Heart left ventricle (tissue), 13 donors: Measurements from ENCODE around the gene NOP9.

ENCODE experiments used
- POLR2A ChIP-seq, 2 donors: fragments of 450-650 bp; IDR thresholded peaks; one replicate each; pipeline ENCODE4 v1.6.1; 2017; ENCODE audit warnings: antibody characterized with exemption in 2 of 2, mild to moderate bottlenecking in 2 of 2, moderate library complexity in 2 of 2
- TF ChIP-seq, protein P1 (sequence below), 12 donors: fragments of 200-600 bp; sonication (generic) in 4 of 12; IDR thresholded peaks; one replicate each; pipeline versions ENCODE4 v1.5.0 to v1.8.0; 2018 to 2022; ENCODE audit warnings: antibody characterized with exemption in 12 of 12, mild to moderate bottlenecking in 5 of 12
- donor health status: ischemic (EF 13 %, LVEDD 7.1; RV severe dilation, severe dysfunction).
- donor health status: DM: no; HTN: yes; CAD: no.
- donor health status: DM: no; HTN: no; CAD: no.
- donor health status: ischemic (EF 25% LVEDD 6.9; RV normal size, moderate dysfunction).
- donor health status: ischemic (EF 25% LVEDD 5.7; RV mildly dilated, moderate dysfunction).
- donor health status: ischemic (EF 35%, LVEDD 5.7; RV mildly dilated, moderate dysfunction).
- donor health status: nonischemic (EF 11% LVEDD 7.7; RV severe dilation, severe dysfunction).
- donor health status: DM: yes; HTN: yes; CAD: no.
- donor health status: PGD.
- donor health status: ischemic (EF 29% LVEDD 5.4; RV normal size, mild dysfunction).
- donor health status: nonischemic (EF 23%, LVEDD 6.1; RV moderate dilation, normal function).

DNA sequence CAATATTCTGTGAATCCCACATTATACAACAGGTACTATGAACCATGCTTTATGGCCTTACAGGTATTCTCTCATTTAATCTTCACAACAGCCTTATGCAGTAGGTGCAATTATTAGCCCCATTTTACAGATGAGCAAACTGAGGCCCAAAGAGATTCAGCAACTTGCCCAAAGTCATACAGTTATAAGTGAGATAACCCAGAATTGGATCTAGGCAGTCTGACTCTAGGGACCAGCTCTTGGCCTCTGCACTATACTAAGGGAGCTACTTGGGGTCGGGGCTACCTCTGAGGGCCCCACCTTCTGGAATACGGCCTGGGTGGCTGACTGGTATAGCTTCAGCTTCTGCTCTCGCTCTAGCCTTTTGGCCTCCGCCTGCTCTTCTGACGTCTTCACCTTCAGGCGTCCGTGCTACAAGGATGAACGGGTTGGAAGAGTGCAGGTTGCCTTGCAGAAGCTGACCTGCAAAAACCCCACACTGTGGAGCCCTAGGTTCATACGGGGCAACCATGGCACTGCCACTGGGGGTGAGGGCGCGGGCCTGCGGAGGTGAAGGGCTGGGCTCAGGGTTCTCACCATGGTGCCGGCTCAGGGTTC, 29.0 kb upstream of the NOP9 start:
- TF ChIP-seq, protein P1, sequence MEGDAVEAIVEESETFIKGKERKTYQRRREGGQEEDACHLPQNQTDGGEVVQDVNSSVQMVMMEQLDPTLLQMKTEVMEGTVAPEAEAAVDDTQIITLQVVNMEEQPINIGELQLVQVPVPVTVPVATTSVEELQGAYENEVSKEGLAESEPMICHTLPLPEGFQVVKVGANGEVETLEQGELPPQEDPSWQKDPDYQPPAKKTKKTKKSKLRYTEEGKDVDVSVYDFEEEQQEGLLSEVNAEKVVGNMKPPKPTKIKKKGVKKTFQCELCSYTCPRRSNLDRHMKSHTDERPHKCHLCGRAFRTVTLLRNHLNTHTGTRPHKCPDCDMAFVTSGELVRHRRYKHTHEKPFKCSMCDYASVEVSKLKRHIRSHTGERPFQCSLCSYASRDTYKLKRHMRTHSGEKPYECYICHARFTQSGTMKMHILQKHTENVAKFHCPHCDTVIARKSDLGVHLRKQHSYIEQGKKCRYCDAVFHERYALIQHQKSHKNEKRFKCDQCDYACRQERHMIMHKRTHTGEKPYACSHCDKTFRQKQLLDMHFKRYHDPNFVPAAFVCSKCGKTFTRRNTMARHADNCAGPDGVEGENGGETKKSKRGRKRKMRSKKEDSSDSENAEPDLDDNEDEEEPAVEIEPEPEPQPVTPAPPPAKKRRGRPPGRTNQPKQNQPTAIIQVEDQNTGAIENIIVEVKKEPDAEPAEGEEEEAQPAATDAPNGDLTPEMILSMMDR (IDR thresholded peaks at IDR 0.05): no peak
- TF ChIP-seq POLR2A (IDR thresholded peaks at IDR 0.05): no peak
